Lower leg skin (tissue), 3 donors: ENCODE results near the gene SLC39A13.

Experiments
- POLR2A ChIP-seq, 2 donors: fragments of 450-650 bp; IDR thresholded peaks; one replicate each; pipeline ENCODE4 v1.6.1; 2016 to 2017; ENCODE audit warnings: antibody characterized with exemption in 2 of 2, mild to moderate bottlenecking in 1 of 2, moderate library complexity in 1 of 2
- TF ChIP-seq, protein P1 (sequence below), 3 donors: fragments of 450-650 bp; IDR thresholded peaks; one replicate each; pipeline ENCODE4 v1.5.1; 2016; ENCODE audit warnings: antibody characterized with exemption in 3 of 3, mild to moderate bottlenecking in 3 of 3, moderate library complexity in 2 of 3

- TF ChIP-seq, protein P1, sequence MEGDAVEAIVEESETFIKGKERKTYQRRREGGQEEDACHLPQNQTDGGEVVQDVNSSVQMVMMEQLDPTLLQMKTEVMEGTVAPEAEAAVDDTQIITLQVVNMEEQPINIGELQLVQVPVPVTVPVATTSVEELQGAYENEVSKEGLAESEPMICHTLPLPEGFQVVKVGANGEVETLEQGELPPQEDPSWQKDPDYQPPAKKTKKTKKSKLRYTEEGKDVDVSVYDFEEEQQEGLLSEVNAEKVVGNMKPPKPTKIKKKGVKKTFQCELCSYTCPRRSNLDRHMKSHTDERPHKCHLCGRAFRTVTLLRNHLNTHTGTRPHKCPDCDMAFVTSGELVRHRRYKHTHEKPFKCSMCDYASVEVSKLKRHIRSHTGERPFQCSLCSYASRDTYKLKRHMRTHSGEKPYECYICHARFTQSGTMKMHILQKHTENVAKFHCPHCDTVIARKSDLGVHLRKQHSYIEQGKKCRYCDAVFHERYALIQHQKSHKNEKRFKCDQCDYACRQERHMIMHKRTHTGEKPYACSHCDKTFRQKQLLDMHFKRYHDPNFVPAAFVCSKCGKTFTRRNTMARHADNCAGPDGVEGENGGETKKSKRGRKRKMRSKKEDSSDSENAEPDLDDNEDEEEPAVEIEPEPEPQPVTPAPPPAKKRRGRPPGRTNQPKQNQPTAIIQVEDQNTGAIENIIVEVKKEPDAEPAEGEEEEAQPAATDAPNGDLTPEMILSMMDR (IDR thresholded peaks at IDR 0.05), result no peak
- no peak for TF ChIP-seq POLR2A (IDR thresholded peaks at IDR 0.05)
Observed at GRCh38 chr11:47399860-47400767, 8.3 kb upstream of the SLC39A13 start.
